GM19240 (cell line): ENCODE results near the gene TPK1.
"Not testable (repeated sequence)": the region's sequence is repeated elsewhere in the genome, so short reads cannot be mapped to it uniquely, and the experiment has no call there.

Source experiments
- DNase-seq: peaks from one replicate; pipeline ENCODE4 v3.0.0; 2011; ENCODE audit warnings: low spot score; ENCODE audit not compliant: insufficient read length

Gene TPK1

GRCh38 chr7:144824360-144824759, 11.5 kb downstream of the TPK1 start:
- no peak for DNase-seq

- no peak for DNase-seq
Observed at GRCh38 chr7:144822223-144822622, 13.6 kb downstream of the TPK1 start.

DNA sequence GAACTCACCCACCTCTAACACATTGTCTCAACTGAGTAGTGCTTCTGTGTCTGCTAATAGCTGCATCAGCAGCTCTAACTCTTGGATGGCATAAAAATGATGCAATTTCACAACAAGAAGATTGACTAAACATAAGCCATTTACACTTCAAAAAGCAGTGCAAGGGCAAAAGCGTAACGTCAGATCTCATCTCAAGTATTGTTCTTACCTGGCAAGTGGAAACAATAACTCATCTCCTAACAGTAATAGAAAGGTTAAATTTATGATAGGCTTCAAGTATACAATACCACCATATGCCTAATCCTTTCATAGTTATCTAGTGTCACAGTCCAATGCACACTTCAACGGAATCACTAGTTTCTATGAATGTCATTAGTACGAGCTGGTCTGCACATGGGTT, 14.8 kb downstream of the TPK1 start:
- DNase-seq: no peak

DNA sequence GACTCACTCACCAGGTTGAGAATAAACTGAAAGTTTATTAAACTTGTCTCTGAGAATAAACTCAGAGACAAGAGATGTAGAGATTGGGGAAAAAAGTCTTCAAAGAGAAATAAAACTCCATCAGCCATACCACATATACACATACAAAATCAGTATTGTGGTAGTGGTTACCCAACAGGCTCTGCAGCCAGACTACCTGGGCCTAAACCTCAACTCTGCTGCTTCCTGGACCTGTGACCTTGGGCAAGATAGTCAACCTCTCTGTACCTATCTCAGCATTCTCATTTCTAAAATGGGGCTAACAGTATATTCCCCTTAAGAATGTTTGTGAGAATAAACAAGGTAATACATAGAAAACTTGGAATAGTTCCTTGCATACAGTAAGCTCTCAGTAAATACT, 15.3 kb downstream of the TPK1 start:
- DNase-seq: no peak

DNA sequence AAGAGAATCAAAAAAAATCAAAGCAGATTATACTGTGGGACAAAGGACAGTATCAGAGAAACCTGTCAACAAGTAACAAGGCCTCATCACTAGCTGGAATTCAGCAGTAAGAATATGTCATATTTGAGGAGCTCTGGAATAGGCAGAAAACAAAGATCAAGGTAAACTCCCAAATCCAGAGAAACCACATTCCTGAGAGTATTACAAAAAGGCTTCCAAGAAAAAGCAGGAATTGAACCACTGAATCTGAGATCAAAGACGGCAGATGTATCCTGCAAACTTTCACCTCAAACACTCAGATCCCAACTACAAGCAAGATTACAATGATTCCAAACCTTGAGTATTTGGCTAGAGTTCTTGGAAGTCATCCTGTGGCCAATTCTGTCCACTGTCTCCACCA, 16.3 kb downstream of the TPK1 start:
- DNase-seq: no peak

DNA sequence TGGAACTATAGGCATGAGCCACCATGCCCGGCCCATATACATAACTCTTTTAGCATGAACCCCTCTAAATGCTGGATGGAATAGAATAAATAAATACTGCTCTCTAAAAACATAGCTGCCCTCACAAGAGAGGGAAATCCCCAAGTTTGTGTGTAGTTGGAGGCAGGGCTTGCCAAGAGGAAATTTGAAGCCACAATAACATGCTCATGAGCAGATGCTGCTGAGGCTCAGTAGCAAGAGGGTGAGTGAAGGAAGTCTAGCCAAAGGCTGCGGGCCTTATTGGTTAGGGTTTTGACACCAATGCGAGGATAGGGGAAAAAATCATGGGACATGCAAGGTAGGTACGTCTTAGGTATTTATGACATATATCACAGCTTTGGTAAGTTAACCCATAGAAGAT, 17.3 kb downstream of the TPK1 start:
- DNase-seq: no peak

DNA sequence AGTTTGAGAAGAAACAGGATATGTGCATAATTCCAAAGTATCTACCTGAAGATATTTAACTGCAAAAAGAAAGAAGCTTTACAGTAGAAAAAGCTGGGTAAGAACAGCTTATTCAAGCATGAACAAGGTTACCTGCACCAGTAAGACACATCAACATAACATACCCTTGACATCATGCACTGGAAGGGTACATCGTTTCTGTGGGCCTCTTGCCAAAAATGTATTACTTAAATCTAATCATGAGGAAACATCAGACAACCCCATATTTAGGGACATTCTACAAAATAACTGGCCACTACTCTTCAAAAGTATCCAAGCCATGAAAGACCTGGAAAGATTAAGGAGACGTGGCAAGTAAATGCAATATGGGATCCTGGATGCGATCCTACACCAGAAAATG, 18.9 kb downstream of the TPK1 start:
- no peak for DNase-seq

GRCh38 chr7:144814299-144814698, 21.6 kb downstream of the TPK1 start:
- no peak for DNase-seq

GRCh38 chr7:144812379-144813283, 23.2 kb downstream of the TPK1 start:
- peak; percentile 29 for DNase-seq

DNA sequence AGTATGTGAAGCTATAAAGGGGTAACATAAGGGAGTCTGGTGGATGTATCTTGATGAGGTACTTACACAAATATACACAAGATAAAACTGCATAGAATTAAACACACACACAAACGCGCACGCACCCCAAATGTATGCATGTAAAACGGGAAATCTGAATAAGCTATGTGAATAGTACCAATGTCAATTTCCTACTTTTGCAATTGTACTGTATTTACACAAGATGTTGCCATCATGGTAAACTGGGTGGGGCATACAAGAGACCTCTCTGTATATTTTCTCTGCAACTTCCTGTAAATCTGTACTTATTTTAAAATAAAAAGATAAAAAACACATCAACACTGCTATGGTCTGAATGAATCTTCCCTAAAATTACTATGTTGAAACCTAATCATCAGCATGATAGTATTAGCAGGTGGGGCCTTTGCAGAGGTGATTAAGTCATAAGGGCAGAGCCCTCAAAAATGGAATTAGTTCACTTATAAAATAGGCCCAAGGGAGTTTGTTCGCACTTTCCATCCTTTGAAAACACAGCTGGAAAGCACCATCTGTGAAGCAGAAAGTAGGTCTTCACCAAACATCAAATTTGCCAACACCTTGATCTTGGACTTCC, 30.1 kb downstream of the TPK1 start:
- no peak for DNase-seq

- not testable (repeated sequence) for DNase-seq
Observed at GRCh38 chr7:144800678-144801436, 35.0 kb downstream of the TPK1 start.

GRCh38 chr7:144796919-144797318, 38.9 kb downstream of the TPK1 start:
- no peak for DNase-seq

DNA sequence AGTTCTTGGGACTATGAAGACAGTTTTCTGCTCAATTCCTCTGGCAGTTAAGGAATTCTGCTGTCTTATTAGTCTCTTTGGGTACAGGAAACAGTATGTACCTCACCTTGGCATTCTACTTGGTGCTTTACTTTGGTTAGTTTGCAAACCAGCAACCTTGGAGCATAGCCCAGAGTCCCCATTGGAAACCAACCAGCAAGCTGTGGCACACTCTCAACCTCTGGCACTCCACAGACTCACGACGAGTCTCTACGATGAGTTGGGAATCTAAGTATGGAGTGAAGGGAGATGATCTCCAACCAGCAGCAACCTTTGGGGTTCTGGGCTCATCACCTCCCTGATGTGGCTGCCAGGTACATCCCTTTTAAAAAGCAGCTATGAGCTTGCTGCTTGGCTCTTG, 43.8 kb downstream of the TPK1 start:
- DNase-seq: no peak

DNA sequence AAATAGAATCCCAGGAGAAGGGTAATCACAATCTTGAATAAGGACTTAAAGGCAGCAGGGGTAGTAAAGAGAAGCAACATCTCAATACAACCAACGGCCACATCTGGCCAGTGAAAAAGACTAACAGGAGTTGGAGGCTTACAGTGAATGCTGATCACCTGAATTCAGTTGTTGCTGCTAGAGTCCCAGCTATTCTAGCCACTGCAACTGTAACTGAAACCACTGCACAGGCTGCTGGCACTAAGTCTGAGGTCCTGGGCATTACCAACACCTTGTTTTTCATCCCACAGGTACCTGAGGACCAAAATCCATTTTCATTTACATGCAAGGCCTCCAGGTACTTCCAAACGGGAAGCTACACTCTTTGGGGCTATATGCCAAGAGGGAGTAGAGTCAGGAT, 44.4 kb downstream of the TPK1 start:
- DNase-seq: no peak

- DNase-seq: no peak
Observed at GRCh38 chr7:144787127-144787526, 48.7 kb downstream of the TPK1 start.

DNA sequence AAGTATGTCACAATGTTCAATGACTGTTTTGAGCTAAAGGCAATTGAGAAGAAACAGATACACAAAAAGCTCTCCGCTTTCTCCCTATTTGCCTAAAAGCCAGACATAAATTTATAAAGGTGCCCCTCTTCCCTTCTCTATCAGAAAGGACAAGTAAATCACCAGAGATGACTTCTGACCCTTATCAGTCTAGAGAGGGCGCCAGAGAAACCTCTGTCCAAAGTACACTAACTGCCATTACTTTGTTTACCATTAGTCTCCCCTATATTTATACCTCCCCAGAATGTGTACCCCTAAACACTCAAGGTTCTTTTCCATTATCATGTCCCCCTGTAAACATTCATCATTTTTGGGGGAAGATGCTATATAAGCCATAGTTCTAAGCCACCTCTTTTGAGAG, 49.3 kb downstream of the TPK1 start:
- no peak for DNase-seq

GRCh38 chr7:144786079-144786478, 49.8 kb downstream of the TPK1 start:
- DNase-seq: no peak

- DNase-seq: no peak
Observed at GRCh38 chr7:144785521-144785920, 50.3 kb downstream of the TPK1 start.

DNA sequence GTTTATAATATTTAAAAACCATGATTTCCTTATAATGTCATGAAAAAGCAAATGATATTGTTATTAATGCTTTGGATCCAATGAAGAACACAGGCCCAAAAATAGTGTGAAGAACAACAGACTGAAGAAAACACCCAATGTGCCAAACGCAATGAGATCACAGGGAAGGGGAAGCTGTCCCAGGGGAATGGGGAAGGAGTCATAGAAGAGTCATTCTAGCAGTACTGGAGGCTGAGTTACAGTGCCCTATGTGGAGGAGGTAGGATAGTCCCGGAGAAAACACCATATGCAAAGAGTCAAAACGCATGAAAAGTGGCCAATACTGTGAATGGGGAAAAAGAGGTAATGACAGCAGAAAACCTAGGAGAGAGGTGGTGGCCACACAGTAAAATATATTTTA, 50.9 kb downstream of the TPK1 start:
- DNase-seq: no peak

- no peak for DNase-seq
Observed at GRCh38 chr7:144784441-144784840, 51.4 kb downstream of the TPK1 start.

GRCh38 chr7:144782883-144783282, 53.0 kb downstream of the TPK1 start:
- no peak for DNase-seq

GRCh38 chr7:144780071-144780608, 55.7 kb downstream of the TPK1 start:
- DNase-seq: no peak
